ENCODE measurements around the gene TMEM9B.
"Not testable (repeated sequence)": the region's sequence is repeated elsewhere in the genome, so short reads cannot be mapped to it uniquely, and the experiment has no call there.

The TMEM9B gene

DNA sequence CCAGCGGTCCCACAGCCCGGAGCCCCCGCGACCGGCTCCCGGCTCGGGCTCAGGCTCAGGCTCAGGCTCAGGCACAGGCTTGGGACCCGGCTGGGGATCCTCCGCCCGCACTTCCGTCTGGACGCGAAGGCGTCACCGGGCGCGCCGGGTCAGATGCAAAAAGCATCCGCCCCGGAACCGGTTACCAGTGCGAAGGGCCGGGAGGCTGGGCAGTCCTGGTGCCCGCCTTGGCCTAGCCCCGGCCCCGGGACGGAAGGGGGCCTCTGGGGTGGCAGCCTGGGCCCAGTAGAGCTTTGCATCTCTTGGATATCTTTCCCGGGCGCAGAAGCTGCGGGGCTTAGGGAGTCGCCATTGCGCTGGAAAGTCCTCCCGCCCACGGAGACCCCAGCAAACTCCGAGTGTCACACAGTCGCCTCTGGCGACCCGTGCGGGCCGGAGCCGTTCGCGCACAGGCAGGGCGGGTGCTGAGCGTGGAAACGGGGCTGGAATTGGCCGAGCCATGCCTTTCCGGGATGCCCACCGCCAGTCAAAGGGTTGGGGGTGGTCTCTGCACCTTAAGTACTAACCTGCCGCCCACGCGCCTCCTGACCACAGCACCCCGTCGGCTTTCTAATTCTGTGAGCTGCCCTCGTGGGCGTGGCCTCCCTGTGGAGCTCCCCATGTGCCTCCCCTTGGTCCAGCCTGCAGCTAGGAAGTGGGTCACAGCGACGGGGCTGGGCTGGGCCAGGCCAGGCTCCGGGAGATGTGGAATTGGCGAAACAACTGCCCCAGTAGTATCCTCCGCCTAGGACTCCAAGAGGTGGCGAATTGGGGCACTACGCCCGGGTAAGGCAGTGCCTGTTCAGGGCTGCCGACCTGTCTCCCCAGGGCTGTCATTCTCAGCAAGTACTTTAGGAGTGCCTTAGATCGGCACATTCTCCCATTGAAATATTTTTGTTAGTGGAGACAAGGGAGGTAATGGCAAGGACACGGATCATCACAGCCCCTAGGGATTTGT lies at the start of gene TMEM9B:
TMEM9B (minus strand) TSS at position 119 of the 997 bp plus-strand sequence. CDS start 129 bp downstream, outside the sequence.
- no peak for DNase-seq

DNA sequence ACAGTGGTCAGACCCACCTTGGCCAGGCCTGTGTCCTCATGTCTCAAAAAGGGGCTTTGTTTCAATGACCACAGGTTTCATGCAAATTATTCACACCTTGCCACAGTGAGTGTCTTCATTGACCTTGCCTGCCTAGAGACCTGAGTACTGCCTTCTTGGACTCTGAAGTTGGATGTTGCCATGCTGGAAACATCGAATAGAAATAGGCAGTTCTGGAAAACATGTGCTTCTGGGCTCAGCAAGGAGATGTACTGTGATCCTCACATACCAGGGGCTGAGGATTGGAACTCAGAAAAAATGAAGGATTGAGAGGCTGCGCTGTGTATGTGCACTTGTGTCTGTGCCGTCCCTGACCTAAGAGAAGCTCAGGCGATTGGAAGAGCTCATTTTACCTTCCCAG lies 49.1 kb upstream of the TMEM9B start:
- no peak for DNase-seq

DNA sequence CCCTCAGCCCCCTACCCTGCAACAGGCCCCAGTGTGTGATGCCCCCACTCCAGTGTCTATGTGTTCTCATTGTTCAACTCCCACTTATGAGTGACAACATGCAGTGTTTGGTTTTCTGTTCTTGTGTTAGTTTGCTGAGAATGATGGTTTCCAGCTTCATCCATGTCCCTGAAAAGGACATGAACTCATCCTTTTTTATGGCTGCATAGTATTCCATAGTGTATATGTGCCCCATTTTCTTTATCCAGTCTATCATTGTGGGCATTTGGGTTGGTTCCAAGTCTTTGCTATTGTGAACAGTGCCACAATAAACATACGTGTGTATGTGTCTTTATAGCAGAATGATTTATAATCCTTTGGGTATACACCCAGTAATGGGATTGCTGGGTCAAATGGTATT lies 45.3 kb upstream of the TMEM9B start:
- not testable (repeated sequence) for DNase-seq

DNA sequence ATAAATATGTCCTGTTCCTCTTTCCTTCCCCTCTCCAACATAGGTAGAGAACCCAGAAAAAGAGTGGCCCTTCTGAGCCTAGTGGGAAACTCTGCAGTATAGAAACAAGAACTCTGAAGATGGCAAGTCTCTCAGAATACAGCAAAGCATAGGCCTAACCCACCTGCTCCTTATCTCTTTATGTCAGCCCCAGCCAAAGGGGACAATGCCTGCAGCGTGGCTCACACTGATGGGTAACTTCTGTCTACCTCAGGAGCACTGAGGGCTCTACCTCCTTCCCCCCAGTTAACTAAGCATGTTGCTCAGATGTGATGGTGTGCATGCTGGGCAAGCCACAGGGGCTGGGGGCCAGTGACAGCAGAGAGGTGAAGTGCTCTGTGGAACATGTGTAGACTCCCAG lies 44.4 kb upstream of the TMEM9B start:
- no peak for DNase-seq

DNA sequence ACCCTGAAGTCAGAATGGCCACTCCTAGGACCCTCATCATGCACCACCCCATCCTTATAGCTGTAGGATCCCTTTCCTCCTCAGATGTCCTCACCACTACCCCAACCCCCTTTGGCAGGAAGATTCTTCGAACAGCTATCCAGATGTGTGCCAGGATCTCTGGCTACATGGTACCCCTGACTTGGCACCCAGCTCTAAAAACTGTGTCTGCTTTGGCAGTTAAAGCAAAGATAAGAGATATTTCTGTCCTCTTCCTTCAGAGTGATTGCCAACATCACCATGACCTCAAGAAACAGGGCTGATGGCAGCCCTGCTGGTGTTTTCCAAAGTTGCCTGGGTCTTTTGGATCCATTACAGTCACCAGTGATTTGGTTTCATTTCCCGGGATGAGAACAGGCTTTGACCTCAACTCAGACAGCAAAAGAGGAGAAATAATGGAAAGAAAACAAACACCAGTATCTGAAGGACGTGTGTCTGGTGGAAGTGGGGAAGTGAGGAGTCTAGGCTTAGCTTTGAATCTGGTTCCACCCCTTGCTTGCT lies 43.8 kb upstream of the TMEM9B start:
- DNase-seq = no peak

DNA sequence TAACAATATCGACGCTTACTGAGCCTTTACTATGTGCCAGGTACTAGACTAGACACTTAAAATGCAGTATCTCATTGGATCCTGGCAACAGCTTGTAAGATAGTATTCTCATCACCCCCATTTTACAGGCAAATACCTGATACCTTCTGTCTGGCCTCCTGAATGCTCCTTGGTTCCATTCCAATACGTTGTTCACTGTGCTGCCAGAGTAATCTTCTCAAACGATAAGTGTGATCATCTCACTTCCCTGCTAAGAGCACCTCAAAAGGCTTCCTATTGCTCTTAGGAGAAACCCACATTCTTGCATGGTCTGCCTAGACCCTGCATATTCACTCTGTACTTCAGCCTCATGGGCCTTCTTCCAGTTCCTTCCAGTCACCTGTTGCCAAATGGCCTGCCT lies 40.8 kb upstream of the TMEM9B start:
- no peak for DNase-seq

DNA sequence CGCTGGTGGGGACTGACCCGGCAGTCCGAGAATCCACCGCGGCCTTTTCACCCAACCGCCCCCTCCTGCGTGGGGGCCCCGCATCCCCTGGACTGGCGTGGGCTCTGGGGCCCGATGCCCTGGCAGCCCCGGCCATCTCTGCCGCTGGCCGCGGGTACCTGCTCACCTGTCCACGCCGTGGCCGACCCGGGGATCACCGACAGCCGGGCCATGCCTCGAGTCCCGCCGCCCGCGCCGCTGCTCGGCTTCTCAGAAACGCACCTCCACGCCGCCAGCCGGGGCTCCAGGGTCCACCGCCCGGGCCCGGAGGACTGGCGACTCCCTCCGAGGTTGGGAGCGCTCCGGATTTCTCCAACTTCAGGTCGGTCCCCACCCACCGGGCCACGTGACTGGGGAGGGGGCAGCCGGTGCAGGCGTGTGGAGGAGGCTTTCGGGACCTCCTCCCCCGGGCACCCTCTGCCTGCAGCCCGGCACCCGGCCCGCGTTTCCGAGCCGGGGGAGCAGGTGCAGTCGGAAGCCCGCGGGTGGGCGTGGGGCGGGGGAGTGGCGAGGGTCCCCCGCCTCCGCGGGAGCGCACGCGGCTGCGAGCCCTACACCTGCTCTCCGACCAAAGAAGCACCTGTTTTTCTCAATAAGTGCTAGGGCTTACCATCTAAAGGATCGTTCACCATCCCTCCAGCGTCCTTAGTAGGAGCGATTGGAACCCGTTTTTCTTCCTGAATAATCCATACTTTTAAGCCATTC lies 40.1 kb upstream of the TMEM9B start:
- no peak for DNase-seq

DNA sequence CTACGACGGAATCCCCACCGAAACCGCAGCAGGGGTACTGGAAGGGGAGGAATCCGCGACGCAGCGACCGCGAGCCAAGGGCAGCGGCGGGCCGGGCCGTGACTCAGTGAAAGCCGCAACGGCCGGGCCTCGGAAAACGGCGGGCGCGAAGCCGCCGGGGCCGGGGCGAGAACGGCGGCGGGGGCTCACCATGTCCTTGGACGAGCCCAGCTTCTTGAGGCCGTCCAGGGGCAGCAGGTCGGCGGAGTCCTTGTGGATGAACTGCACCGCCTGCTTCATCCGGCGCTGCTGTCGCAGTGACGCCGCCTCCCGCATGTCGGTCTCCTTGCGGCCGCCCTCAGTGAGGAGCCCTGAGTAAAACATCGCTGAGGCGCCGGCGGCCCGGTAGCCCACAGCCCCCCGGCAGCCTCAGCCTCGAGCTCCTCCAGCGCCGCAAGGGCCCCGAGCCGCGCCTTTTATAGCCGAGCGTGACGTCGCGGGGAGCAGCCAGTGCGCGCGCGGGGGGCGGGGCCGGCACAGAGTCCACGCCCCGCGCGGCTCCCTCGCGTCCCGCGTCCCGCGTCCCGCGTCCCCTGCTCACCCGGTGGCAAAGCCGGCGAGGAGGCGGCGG lies 39.4 kb upstream of the TMEM9B start, which contains the start of gene NRIP3:
NRIP3 (minus strand) TSS at position 429 of the 610 bp plus-strand sequence; CDS start at position 363, 66 bp downstream.
- no peak for DNase-seq

DNA sequence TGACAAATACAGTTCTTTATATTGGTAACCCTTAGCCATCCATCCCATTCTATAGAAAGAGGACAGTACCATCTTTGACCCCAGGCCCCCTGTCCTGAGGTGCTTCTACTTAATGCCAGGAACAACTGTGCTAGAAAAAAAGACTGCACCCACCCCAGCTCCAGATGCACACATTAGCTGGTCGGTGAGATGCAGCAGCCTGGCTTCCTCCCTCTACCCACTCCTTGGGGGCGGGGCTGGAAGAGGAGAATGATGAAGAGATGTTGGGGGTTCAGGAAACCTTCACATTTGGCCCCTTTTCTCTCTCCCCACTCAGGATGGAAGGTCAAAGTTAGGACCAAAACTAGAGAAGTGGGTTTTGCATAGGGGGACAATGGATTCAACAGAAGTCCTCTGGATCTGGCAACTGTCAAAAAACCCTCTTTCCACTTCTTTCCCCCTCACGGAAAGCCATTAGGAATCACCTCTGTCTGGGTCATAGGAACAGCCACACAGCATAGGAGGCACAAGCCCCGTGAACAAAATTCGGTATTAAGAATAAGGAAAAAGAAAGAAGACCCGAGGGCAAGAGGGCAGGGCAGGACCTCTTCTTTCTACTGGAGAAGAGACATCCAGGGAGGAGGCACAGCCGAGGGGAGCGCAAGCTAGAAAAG lies 38.8 kb upstream of the TMEM9B start:
- no peak for DNase-seq

DNA sequence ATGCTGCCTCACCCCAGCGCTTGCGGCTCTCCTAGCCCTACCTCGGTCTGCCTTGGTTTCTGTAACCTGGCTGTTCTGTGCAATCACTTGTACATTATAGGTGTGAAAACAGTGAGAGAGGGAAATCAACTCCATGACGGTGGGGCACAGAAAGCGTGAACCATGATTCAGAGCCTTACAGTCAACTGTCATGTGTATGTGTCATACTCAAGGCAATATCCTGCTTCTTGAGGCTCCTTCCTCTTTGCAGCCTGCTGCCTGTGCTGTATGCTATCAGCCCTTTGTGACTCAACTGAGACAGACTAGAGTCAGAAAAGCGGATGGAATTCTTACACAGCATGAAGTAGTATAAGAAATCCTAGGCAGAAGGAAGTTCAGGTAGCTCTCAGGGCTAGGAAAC lies 37.5 kb upstream of the TMEM9B start:
- no peak for DNase-seq

DNA sequence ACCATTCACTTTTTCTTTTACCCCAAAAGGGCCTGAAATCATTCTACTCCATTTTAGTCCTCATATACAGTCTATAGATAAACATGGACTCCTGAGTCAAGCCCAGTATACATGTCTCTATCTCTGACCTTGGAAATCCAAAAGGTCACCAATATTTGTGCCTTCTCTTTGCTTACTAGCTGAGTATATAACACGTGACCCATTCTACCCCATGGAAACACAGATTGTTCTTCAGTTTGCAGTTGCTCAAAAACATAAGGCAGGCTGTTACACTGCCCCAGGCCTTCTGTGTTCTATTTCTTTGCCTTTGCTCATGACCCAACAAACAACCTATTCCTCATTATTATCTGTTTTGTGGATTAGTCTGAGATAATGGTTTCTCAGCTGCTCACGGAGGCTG lies 33.8 kb upstream of the TMEM9B start:
- no peak for DNase-seq

DNA sequence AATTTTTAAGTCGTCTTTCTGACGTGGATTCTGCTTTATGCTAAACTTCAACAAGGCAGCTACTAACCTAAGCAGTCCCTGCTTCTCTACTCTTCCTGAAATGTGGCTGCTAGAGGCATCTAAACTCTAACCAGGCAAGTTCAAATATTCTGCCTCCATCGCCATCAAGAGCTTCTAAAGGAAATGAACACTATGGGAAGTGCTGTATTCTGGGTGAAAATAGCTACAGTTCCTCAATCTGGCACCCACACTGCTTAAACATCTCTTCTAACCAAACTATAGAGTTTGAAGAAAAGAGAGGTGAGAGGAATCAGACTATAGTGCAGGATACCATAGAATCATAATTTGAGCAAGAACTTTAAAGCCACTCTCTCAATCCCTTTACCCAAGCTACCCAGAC lies 33.2 kb upstream of the TMEM9B start:
- DNase-seq = no peak

DNA sequence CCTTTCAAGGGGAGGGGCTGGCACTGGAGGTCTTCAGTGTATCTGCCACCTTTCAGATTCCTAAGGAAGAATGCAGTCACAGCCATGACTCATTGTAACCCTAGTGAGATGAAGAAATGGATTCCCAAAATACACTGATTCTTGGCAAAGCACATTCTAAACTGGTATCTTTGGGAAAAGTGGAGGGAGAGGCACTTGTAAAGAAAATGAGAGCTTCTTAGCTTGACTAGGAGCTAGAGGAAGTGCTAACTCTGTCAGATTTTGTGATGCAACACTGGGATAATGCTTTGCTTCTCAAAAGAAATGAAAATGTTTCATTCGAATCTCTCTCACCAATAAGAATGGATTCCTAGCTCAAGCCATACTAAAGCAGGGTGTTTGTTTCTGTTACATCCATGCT lies 25.2 kb upstream of the TMEM9B start:
- no peak for DNase-seq

DNA sequence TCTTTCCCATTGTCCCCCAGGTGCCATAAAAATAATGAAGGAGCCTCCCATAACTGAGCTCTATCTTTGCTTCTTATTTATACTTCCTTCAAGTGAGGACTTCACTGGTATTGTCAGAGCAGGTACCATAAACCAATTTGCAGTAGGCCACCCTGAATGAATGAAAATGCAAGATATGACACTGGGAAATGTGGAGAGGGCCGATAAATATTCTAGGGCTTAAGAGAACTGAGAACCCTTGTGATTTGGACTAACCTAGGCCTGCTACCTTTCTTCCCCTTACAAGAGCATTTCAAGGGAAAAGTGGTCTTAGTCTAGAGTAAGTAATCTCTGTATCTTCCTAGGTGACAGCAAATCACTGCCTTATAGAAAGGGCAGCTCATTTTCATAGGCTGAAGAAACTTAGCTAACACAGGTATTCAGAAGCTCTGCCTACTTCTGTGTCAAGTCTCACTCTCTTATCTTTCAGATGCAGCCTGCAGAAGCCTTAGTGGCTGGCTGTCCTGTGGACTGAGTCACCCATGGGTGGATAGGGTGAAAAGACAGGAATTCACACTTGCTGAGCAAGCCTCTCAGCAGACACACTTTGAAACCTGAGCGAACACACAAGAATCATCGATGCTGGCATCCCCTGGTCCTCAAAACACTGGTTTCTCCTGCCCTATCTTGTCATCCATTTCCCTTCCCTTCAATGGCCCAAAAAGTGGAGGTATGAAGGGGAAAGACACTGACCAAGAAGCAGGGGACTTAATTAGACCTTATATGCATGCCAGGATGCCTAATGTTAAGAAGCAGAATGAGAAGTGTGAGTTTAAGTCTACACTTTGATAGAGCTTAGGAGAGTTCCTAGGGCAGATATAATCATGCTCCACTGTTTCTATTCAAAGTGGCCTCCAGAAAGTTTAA lies 24.3 kb upstream of the TMEM9B start:
- no peak for DNase-seq

DNA sequence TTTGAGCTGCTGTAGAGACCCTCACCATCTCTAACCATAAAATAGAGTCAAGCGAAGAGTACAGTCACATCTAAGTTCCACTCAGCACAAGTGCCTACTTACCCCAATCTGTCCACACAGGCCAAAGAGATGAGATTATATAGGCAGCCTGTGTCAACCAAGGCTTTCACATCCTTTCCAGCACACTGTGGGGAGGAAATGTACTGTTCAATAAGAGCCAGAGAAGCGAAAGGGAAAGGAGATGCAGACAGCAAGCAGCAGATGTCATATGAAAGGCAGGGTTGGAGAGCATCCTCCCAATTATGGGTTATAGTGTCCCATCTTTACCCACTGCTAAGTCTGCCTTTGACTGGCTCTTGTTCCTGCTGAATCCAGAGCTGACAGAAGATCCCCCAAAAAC lies 23.2 kb upstream of the TMEM9B start:
- no peak for DNase-seq

DNA sequence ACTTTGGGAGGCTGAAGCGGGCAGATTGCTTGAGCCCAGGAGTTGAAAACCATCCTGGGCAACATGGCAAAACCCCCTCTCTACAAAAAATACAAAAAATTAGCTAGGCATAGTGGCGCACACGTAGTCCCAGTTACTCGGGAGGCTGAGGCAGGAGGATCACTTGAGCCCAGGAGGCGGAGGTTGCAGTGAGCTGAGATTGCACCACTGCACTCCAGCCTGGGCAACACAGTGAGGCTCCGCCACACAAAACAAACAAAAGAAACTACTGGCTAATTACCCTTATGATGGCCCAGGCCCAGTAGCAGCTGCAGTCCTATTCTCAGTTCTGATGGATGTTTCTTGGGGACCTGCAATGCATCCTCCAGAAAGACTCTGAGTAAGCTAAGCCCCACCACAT lies 22.5 kb upstream of the TMEM9B start:
- not testable (repeated sequence) for DNase-seq

DNA sequence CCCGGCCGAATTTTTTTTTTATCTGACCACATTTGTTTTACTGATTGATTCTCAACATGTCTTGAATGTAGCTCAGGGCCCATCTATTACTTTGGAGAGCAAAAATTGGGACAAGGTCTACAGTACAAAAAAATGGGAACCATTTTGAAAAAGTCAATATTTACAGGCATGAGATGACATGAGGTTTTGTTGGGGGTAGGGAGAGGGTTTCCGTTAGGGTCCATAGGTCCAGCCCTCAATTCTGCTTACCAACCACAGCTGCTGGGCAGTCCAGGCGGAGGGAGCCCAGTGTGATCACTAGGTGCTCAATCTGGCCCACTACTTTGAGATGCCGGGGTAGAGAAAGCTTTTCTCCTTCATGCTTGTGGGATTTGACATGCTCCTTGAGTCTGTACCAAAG lies 21.2 kb upstream of the TMEM9B start:
- no peak for DNase-seq

DNA sequence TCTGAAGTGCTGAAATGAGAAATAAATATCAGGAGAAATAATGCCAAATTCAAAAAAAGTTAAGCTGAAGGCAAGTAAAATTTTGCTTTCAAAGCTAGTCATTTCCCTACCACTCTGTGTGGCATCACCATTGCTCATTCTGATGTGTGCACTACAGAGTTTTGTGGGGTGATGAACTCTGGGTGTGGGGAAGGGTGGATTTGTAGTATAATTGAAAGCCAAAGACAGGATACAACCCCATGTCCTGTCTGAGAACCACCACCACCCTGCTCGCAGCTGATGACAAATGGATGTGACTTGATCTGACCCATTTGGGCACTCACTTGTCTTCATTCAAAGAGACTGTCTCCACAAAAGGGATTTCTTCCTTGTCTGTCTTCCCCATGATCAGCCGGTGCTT lies 19.3 kb upstream of the TMEM9B start:
- no peak for DNase-seq

DNA sequence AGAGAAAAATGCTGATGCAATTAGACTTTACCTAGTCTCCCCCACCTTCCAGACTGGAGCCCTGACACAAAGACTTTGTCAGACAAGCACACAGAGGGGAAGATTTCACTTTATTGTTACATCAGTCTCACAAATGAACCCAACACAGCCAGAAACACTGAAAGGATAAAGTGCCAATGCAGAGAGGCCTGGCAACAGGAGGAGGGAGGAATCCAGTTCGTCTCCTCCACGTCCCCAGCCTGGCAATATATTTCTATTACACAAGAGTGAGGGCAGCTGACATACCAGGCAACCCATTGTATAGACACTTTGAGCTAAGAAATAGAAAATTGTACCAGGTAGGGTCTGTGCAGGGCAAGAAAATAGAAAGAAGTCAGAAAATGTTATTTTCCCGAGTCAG lies 16.2 kb upstream of the TMEM9B start:
- DNase-seq = no peak

DNA sequence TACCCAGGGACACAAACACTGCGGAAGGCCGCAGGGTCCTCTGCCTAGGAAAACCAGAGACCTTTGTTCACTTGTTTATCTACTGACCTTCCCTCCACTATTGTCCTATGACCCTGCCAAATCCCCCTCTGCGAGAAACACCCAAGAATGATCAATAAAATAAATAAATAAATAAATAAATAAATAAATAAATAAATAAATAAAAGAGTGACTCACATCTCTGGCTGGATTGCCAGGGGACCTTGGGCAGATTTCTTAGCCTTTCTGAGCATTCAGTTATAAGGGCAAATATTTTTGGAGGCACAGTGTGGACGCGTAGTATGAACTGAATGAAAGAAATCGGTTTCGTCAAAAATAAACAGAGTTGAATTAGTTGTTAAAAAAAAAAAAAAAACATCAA lies 15.1 kb upstream of the TMEM9B start:
- DNase-seq = not testable (repeated sequence)

DNA sequence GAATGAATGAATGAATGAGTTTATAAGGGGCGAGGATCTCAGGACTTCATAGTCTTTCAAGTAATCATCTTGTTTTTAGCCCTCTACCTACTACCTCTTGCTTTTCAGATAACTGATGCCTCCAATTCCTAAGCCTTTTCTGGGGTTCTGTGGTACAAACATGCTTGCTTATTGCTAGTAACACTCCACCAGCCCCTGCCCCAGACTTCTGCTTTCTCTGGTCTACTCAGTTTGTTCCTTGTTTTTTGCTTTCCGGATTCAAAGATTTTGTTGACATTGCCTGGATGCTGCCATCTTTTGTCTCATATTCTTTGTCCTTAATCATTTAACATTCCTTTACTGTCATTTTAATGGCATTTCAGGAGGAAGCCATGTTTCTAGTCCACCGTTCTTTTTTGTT lies 8.9 kb upstream of the TMEM9B start:
- DNase-seq = no peak

DNA sequence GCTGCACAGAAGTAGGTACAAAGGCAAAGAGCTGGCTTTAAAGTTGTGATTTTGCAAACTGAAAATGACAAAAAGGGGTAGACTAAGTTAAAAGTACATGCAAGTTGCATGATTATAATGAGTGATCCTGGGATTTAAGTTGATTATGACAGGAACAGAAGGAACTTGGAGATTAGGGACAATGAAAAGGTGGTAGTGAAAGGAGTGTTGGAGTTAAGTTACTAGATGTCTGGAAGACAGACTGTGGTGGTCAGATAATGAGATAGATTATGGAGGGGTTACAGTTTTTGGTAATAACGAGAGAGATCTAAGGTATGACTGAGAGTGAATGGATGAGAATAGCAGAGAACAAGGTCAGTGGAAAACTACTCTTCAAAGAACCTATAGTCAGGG lies 7.7 kb upstream of the TMEM9B start:
- no peak for DNase-seq

All from NCI-H187 treated with DMSO at 0.1 percent for 48 hours (cell line).